IMR-90 (cell line): ENCODE results near the gene SLC66A2. TPM values are rescaled to one million over a fixed set of nuclear protein-coding genes. Genes with fewer than 3 reads are reported as not detected.

Experiments used
- ATAC-seq: fragments of 200-7000 bp; cut with Tn5 transposase; 2 replicates; pipeline ENCODE4 v1.9.1; 2020; ENCODE audit warnings: low read depth, mild to moderate bottlenecking, moderate library complexity
- BruUV-seq: library from RNA; stranded (reverse); fragments of 400-500 nt; replicated peaks from 2 replicates; lab custom pipeline; 2021; lab: Mats Ljungman, UMichigan
- CTCF ChIA-PET: fragments of 300-600 bp; formaldehyde crosslinking; extraction: SDS; loops from one replicate; lab custom pipeline; 2021; ENCODE audit warnings: antibody characterized with exemption; lab: Yijun Ruan, JAX
- POLR2A ChIA-PET: fragments of 300-600 bp; sonication (Branson Sonifier 250); formaldehyde crosslinking; loops from one replicate; lab custom pipeline; 2022; ENCODE audit warnings: antibody characterized with exemption; ENCODE audit not compliant: unreplicated experiment; lab: Charles Lee
- DNase-seq: peaks from one replicate; pipeline ENCODE4 v3.0.0; 2013
- H2AFZ ChIP-seq: replicated peaks from 2 replicates; pipeline ENCODE3; 2013; ENCODE audit warnings: low read length, mild to moderate bottlenecking; ENCODE audit not compliant: poor library complexity
- H2AK5ac ChIP-seq: 2 replicates; pipeline ENCODE4 v1.6.1; 2013; ENCODE audit warnings: low read depth, low read length, inconsistent platforms
- H2AK9ac ChIP-seq: replicated peaks from 2 replicates; pipeline ENCODE3; 2013; ENCODE audit warnings: mild to moderate bottlenecking, low read depth, low read length, moderate library complexity; ENCODE audit not compliant: poor library complexity
- H2BK120ac ChIP-seq: 2 replicates; pipeline ENCODE4 v1.6.1; 2013; ENCODE audit warnings: low read depth, low read length, inconsistent platforms
- H2BK15ac ChIP-seq: 3 replicates; pipeline ENCODE4 v1.6.1; 2013; ENCODE audit warnings: low read depth, low read length, inconsistent platforms
- H2BK20ac ChIP-seq: 2 replicates; pipeline ENCODE4 v1.6.1; 2013; ENCODE audit warnings: low read depth, mild to moderate bottlenecking, inconsistent platforms, low read length, moderate library complexity
- H2BK5ac ChIP-seq: 2 replicates; pipeline ENCODE4 v1.6.1; 2013; ENCODE audit warnings: mild to moderate bottlenecking, low read depth, low read length, inconsistent platforms; ENCODE audit not compliant: poor library complexity, severe bottlenecking
- H3K14ac ChIP-seq: replicated peaks from 2 replicates; pipeline ENCODE4 v1.6.1; 2013; ENCODE audit warnings: low read depth, low read length, inconsistent platforms
- H3K18ac ChIP-seq: 2 replicates; pipeline ENCODE4 v1.6.1; 2013; ENCODE audit warnings: low read depth, low read length, control low read depth
- H3K23ac ChIP-seq: 2 replicates; pipeline ENCODE4 v1.6.1; 2013; ENCODE audit warnings: low read depth, low read length, inconsistent platforms
- H3K27ac ChIP-seq: 2 replicates; pipeline ENCODE4 v1.5.1; 2013; ENCODE audit warnings: mild to moderate bottlenecking, control low read depth, low read length; ENCODE audit not compliant: insufficient read depth
- H3K27me3 ChIP-seq: 2 replicates; pipeline ENCODE4 v1.6.1; 2013; ENCODE audit warnings: low read length; ENCODE audit not compliant: control insufficient read depth, insufficient read depth
- H3K36me3 ChIP-seq: 2 replicates; pipeline ENCODE4 v1.6.1; 2013; ENCODE audit warnings: low read length, mixed read lengths; ENCODE audit not compliant: control insufficient read depth, insufficient read depth
- H3K4ac ChIP-seq: 2 replicates; pipeline ENCODE4 v1.6.1; 2013; ENCODE audit warnings: low read depth, low read length, inconsistent platforms
- H3K4me1 ChIP-seq: 2 replicates; pipeline ENCODE4 v1.6.1; 2013; ENCODE audit warnings: low read length, mixed read lengths; ENCODE audit not compliant: control insufficient read depth, insufficient read depth
- H3K4me2 ChIP-seq: 2 replicates; pipeline ENCODE4 v1.6.1; 2013; ENCODE audit warnings: low read depth, mild to moderate bottlenecking, control low read depth, low read length, moderate library complexity
- H3K4me3 ChIP-seq: 2 replicates; pipeline ENCODE4 v1.5.1; 2013; ENCODE audit warnings: low read depth, mild to moderate bottlenecking, control low read depth, low read length, moderate library complexity; ENCODE audit not compliant: insufficient read depth
- H3K56ac ChIP-seq: 2 replicates; pipeline ENCODE4 v1.6.1; 2013; ENCODE audit warnings: low read length, inconsistent platforms; ENCODE audit not compliant: insufficient read depth; ENCODE audit errors: extremely low read depth
- H3K79me1 ChIP-seq, 2 experiments: 2 replicates each; pipeline ENCODE4 v1.6.1; 2013; ENCODE audit warnings: low read length in 2 of 2, inconsistent platforms in 1 of 2, low read depth in 1 of 2
- H3K9ac ChIP-seq: 2 replicates; pipeline ENCODE4 v1.6.1; 2013; ENCODE audit warnings: low read depth, low read length, control low read depth
- H3K9me1 ChIP-seq: 2 replicates; pipeline ENCODE4 v1.6.1; 2013; ENCODE audit warnings: low read length, inconsistent platforms; ENCODE audit not compliant: insufficient read depth
- H3K9me3 ChIP-seq: 2 replicates; pipeline ENCODE4 v1.6.1; 2013; ENCODE audit warnings: low read length; ENCODE audit not compliant: control insufficient read depth, insufficient read depth
- H4K20me1 ChIP-seq: 2 replicates; pipeline ENCODE4 v1.6.1; 2013; ENCODE audit warnings: low read length, inconsistent platforms; ENCODE audit not compliant: insufficient read depth
- H4K5ac ChIP-seq: 2 replicates; pipeline ENCODE4 v1.6.1; 2013; ENCODE audit warnings: mild to moderate bottlenecking, low read depth, low read length, control low read depth
- H4K8ac ChIP-seq, 2 experiments: 2 replicates each; pipeline ENCODE4 v1.6.1; 2013; ENCODE audit warnings: low read depth in 2 of 2, low read length in 2 of 2, control low read depth in 1 of 2, inconsistent platforms in 1 of 2
- H4K91ac ChIP-seq: 2 replicates; pipeline ENCODE4 v1.6.1; 2013; ENCODE audit warnings: low read depth, low read length, inconsistent platforms; ENCODE audit not compliant: insufficient read depth
- CEBPB ChIP-seq: IDR thresholded peaks from 2 replicates; pipeline ENCODE4 v1.6.1; 2012; ENCODE audit warnings: low read depth, low read length, improper control_type of control experiment
- MAZ ChIP-seq: IDR thresholded peaks from 2 replicates; pipeline ENCODE4 v1.6.1; 2012; ENCODE audit warnings: low read depth, mild to moderate bottlenecking, low read length, improper control_type of control experiment, moderate library complexity, borderline replicate concordance
- NFE2L2 ChIP-seq: fragments of 150-350 bp; IDR thresholded peaks from 2 replicates; pipeline ENCODE4 v1.6.1; 2016; ENCODE audit warnings: low read depth, mild to moderate bottlenecking, low read length
- SMC3 ChIP-seq: fragments of 150-350 bp; IDR thresholded peaks from 2 replicates; pipeline ENCODE4 v1.6.1; 2016; ENCODE audit warnings: low read depth, mild to moderate bottlenecking, antibody characterized with exemption, low read length, moderate library complexity
- WGBS, 2 experiments: methylation state at CpG; one replicate each; pipeline versions ENCODE4 v1.1.5 to v1.1.7; 2013; ENCODE audit warnings: missing lambda C conversion rate in 2 of 2; ENCODE audit not compliant: insufficient read length in 1 of 2; ENCODE audit errors: extremely low coverage in 2 of 2; 5-methylcytosine and 5-hydroxymethylcytosine counted together
- dilution Hi-C: fragments of 300-500 bp; cut with HindIII; formaldehyde crosslinking; loops from one replicate; pipeline ENCODE4 v1.14.3; 2018; ENCODE audit warnings: low sequenced_read_pairs; ENCODE audit not compliant: unreplicated experiment
- in situ Hi-C: fragments of 300-500 bp; cut with MboI; formaldehyde crosslinking; loops from 3 replicates; pipeline ENCODE4 v1.14.3; 2019; ENCODE audit warnings: low sequenced_read_pairs, inconsistent platforms, mixed read lengths
- intact Hi-C: fragments of 100-400 bp; cut with micrococcal nuclease; formaldehyde crosslinking; loops from 2 replicates; pipeline ENCODE4 v1.10.0; 2022
- polyA plus RNA-seq, 3 experiments: library from polyadenylated mRNA; depleted of rRNA; stranded (reverse); fragments of >200 nt; gene quantifications; 2 replicates each; pipeline ENCODE4 v1.2.3, GENCODE V29; 2012; ENCODE audit warnings: low replicate concordance in 1 of 3
- total RNA-seq: library from RNA; depleted of rRNA; stranded (reverse); fragments of >200 nt; gene quantifications from 2 replicates; pipeline ENCODE4 v1.2.3, GENCODE V29; 2012
- TF ChIP-seq, protein P1 (sequence below): fragments of 150-350 bp; IDR thresholded peaks from 2 replicates; pipeline ENCODE4 v1.6.1; 2017; ENCODE audit warnings: mild to moderate bottlenecking, antibody characterized with exemption, low read length, low read depth

The SLC66A2 gene
- total and polyA plus RNA-seq, 2 of the 4 experiments (the other 2 are of a cell fraction): 17.6 to 23.5 TPM

DNA sequence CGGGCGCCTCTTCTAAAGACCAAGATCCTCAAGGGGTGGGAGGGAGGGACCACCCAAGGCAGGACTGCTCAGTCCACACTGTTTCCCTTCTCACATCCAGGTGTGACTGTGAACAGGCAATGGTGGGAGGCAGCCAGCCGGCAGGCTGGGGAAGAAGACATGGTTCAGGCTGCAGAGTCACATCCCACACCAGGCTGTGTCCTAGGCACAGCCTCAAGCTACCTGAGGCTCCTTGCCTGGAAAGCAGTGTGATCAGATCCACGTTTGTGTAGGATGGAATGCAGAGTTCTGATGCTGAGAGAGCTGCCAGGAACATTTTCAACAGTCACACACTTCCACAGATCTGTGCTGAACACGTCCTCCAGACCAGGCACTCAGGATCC lies 16.4 kb downstream of the SLC66A2 start:
- Histone ChIP-seq H3K4me1 (no peaks in the 10 kb centered on the region), H3K9me1 (peaks cover 6% of the 10 kb centered on the region), H3K23ac (no peak overlapping the region), H2BK20ac (no peak overlapping the region), H3K4me2 (no peak overlapping the region), H3K79me1 (peaks cover 27 to 58% of the 10 kb centered on the region in 2 experiments), H3K18ac (no peak overlapping the region), H3K27ac (no peak overlapping the region), H3K4me3 (no peak overlapping the region), H2BK5ac (no peak overlapping the region), H2BK120ac (no peak overlapping the region), H3K9ac (no peak overlapping the region), H4K91ac (no peak overlapping the region), H3K4ac (no peak overlapping the region), H3K14ac (no peak overlapping the region), H2AFZ (no peak overlapping the region), H4K20me1 (peaks cover 39% of the 10 kb centered on the region), H2AK9ac (no peak overlapping the region), H3K27me3 (no peaks in the 10 kb centered on the region), H4K8ac (no peak overlapping the region), H2BK15ac (no peak overlapping the region), H2AK5ac (no peak overlapping the region), H3K9me3 (peaks cover 13% of the 10 kb centered on the region), H3K36me3 (peaks cover 33% of the 10 kb centered on the region), H4K5ac (no peak overlapping the region), H3K56ac (no peak overlapping the region)
- no TSS peak for BruUV-seq
- POLR2A ChIA-PET: no interaction called here
- DNase-seq (no peak), ATAC-seq (no peak)
- in situ Hi-C loops (no loop called here), intact Hi-C loops (no loop called here), dilution Hi-C loops (no loop called here)
- WGBS, 2 experiments: 100% methylated on average over 1 of the region's 5 CpGs; no CpG with 5 or more reads in 1 of the 2 experiments
- CTCF ChIA-PET: no interaction called here
- TF ChIP-seq SMC3 (no peak), NFE2L2 (no peak), CEBPB (no peak), MAZ (no peak)
- TF ChIP-seq, protein P1, sequence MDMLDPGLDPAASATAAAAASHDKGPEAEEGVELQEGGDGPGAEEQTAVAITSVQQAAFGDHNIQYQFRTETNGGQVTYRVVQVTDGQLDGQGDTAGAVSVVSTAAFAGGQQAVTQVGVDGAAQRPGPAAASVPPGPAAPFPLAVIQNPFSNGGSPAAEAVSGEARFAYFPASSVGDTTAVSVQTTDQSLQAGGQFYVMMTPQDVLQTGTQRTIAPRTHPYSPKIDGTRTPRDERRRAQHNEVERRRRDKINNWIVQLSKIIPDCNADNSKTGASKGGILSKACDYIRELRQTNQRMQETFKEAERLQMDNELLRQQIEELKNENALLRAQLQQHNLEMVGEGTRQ: no peak
